ENCODE measurements around the gene ARID1B. TPM values are rescaled to one million over a fixed set of nuclear protein-coding genes. Genes with fewer than 3 reads are reported as not detected.

ARID1B gene
- total RNA-seq, 1 donor from 2014 or later: 43.4 TPM

GRCh38 chr6:157091856-157092460, 314.8 kb downstream of the ARID1B start:
- no peak for DNase-seq
- intact Hi-C loops (cut with micrococcal nuclease): no loop called here
- H3K36me3 ChIP-seq: no peaks in the 10 kb centered on the region
- peaks cover 77% of the 10 kb centered on the region for H3K4me1 ChIP-seq
- no peaks in the 10 kb centered on the region for H3K27me3 ChIP-seq (ENCODE audit: low read depth)
- no peak overlapping the region for H3K27ac ChIP-seq (replicated peaks)
- no peak for TF ChIP-seq CTCF (IDR thresholded peaks at IDR 0.05; ENCODE audit: borderline replicate concordance)
- H3K9me3 ChIP-seq (replicated peaks): no peaks in the 10 kb centered on the region
- no peak overlapping the region for H3K4me3 ChIP-seq

GRCh38 chr6:157092736-157093135, 315.6 kb downstream of the ARID1B start:
- no peaks in the 10 kb centered on the region for H3K9me3 ChIP-seq (replicated peaks)
- no peak overlapping the region for H3K4me3 ChIP-seq
- intact Hi-C loops (cut with micrococcal nuclease): no loop called here
- no peaks in the 10 kb centered on the region for H3K36me3 ChIP-seq
- H3K27ac ChIP-seq (replicated peaks): no peak overlapping the region
- no peak for TF ChIP-seq CTCF (IDR thresholded peaks at IDR 0.05; ENCODE audit: borderline replicate concordance)
- peaks cover 79% of the 10 kb centered on the region for H3K4me1 ChIP-seq
- no peaks in the 10 kb centered on the region for H3K27me3 ChIP-seq (ENCODE audit: low read depth)
- DNase-seq: no peak

- intact Hi-C loops (cut with micrococcal nuclease): no loop called here
- H3K27me3 ChIP-seq (ENCODE audit: low read depth): no peaks in the 10 kb centered on the region
- H3K9me3 ChIP-seq (replicated peaks): no peaks in the 10 kb centered on the region
- H3K36me3 ChIP-seq: no peaks in the 10 kb centered on the region
- peaks cover 77% of the 10 kb centered on the region for H3K4me1 ChIP-seq
- no peak for TF ChIP-seq CTCF (IDR thresholded peaks at IDR 0.05; ENCODE audit: borderline replicate concordance)
- H3K4me3 ChIP-seq: no peak overlapping the region
- no peak for DNase-seq
- H3K27ac ChIP-seq (replicated peaks): no peak overlapping the region
Measured at GRCh38 chr6:157093536-157093935, 316.4 kb downstream of the ARID1B start.

- Histone ChIP-seq H3K36me3 (no peaks in the 10 kb centered on the region), H3K27me3 (ENCODE audit: low read depth) (no peaks in the 10 kb centered on the region), H3K27ac (replicated peaks) (no peak overlapping the region), H3K4me3 (no peak overlapping the region), H3K4me1 (peaks cover 72% of the 10 kb centered on the region), H3K9me3 (replicated peaks) (no peaks in the 10 kb centered on the region)
- intact Hi-C loops (cut with micrococcal nuclease): no loop called here
- TF ChIP-seq CTCF (IDR thresholded peaks at IDR 0.05; ENCODE audit: borderline replicate concordance): no peak
- no peak for DNase-seq
Measured at GRCh38 chr6:157094038-157094437, 316.9 kb downstream of the ARID1B start.

GRCh38 chr6:157095084-157095483, 317.9 kb downstream of the ARID1B start:
- Histone ChIP-seq H3K9me3 (replicated peaks) (no peaks in the 10 kb centered on the region), H3K4me1 (peaks cover 67% of the 10 kb centered on the region), H3K36me3 (no peaks in the 10 kb centered on the region), H3K27ac (replicated peaks) (no peak overlapping the region), H3K27me3 (ENCODE audit: low read depth) (no peaks in the 10 kb centered on the region), H3K4me3 (no peak overlapping the region)
- no peak for DNase-seq
- no peak for TF ChIP-seq CTCF (IDR thresholded peaks at IDR 0.05; ENCODE audit: borderline replicate concordance)
- intact Hi-C loops (cut with micrococcal nuclease): no loop called here
